Measurements from ENCODE around the gene PRIM1. TPM values are rescaled to one million over a fixed set of nuclear protein-coding genes. Genes with fewer than 3 reads are reported as not detected.

Gene PRIM1
- total and polyA plus RNA-seq, 2 of the 13 experiments (the other 11 are each of a cell fraction or from before 2014, with no cell fraction given), result 30.0 to 47.3 TPM

DNA sequence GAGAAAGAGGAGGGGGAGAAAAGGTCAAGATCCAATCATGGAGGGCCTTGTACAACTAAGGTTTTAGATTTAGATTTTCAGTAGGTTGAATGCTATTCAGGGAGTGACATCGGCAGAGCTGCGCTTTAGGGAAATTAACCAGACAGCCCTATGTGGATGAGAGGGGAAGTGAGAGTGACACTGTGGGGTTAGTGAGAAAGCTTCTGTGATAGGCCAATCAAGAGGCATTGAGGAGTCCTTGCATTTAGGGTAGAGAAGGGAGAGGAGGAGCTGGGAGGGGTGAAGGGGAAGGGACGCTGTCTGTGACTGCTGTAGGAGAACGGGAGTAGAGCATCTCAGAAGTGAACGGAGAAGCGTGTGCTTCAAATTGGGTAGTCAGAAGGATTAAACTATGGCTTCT lies 14.4 kb upstream of the PRIM1 start (continued):
- TF ChIP-seq ZSCAN21 (CRISPR knock-in tag; IDR thresholded peaks at IDR 0.05; ENCODE audit: borderline replicate concordance) (no peak), ZNF629 (CRISPR knock-in tag; conservative IDR thresholded peaks at IDR 0.05) (no peak), SYNCRIP (IDR thresholded peaks at IDR 0.05; ENCODE audit: insufficient read depth, low read depth, low read length) (no peak), GTF3A (CRISPR knock-in tag; conservative IDR thresholded peaks at IDR 0.05) (no peak)

DNA sequence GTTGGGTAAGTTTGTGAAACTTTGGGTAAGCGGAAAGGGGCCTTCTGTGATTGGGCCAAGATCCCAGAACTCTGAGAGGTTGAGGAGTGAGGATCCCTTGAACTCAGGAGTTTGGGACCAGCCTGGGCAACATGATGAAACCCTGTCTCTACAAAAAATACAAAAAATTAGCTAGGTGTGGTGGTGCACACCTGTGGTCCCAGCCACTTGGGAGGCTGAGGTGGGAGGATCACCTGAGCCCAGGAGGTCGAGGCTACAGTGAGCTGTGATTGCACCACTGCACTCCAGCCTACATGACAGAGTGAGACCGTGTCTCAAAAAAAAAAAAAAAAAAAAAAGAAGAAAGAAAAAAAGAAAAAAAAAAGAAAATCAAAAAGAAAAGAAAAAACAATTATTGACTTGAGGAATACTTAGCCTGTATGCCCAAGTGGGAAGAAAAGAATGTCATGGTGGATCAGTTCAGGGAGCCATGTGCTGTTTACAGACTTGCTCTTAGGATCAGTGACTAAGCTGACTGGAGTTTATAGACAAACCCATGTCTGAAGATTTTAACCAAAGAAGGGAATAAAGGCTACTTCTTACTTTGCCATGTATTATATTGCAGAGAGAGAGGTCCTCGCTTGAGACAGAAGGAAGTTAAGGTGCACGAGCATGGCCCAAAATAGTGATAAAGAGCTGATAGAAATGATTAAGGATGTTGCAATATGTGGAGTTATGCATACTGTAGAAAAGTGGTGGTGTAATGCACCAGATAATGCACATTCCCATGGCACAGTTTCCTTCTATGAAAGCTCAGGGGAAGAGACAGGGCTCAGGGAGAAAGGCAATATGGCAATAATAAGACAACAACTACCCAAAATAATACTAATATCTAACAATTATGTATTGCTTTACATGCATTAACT lies 11.9 kb upstream of the PRIM1 start:
- Histone ChIP-seq H3K4me2 (ENCODE audit: low read depth, low read length) (0 out of 2 replicates have a peak overlapping the region, but pooled peaks have one; percentile 50), H3K4me1 (ENCODE audit: insufficient read depth, low read length) (peaks cover 67% of the 10 kb centered on the region), H3K9ac (ENCODE audit: insufficient read depth, low read depth, low read length) (no peak overlapping the region), H3K36me3 (replicated peaks in 1 of 2; ENCODE audit: control insufficient read depth in 1 of 2, insufficient read depth in 2 of 2, low read length in 2 of 2) (no peaks in the 10 kb centered on the region), H2AFZ (ENCODE audit: low read length) (no peak overlapping the region), H3K9me3 (ENCODE audit: low read length) (no peaks in the 10 kb centered on the region; the same call in 1 of the 2 replicates), H3K79me2 (ENCODE audit: insufficient read depth, low read length) (no peaks in the 10 kb centered on the region), H3K27ac (ENCODE audit: extremely low read length, insufficient read depth, low read length) (no peak overlapping the region), H3K27me3 (ENCODE audit: control insufficient read depth in 1 of 2, insufficient read depth in 2 of 2, low read length in 2 of 2) (no peaks in the 10 kb centered on the region), H3K4me3 (replicated peaks in 1 of 3; ENCODE audit: insufficient read depth in 1 of 3, low read depth in 2 of 3, low read length in 3 of 3) (no peak overlapping the region), H4K20me1 (ENCODE audit: insufficient read depth, low read length) (no peaks in the 10 kb centered on the region)
- ATAC-seq (no peak), DNase-seq (ENCODE audit: low spot score) (no peak), FAIRE-seq (no peak)
- in situ Hi-C loops (cut with HindIII; ENCODE audit: extremely low pct_ligation_motif_present, low pct_unique_long_range_greater_than_20kb) (no loop called here), intact Hi-C loops (cut with micrococcal nuclease; ENCODE audit: unreplicated experiment) (loop anchor here (5.0 kb wide), 1 partner anchor 223 kb away; no protein-coding TSS in a partner anchor)
- WGBS (ENCODE audit: low lambda C conversion rate), result 28% methylated on average over 5 of the region's 5 CpGs
- CTCF ChIA-PET (ENCODE audit: low intra/inter-chr PET ratio, low total read pairs), result interaction anchor here (1.2 kb wide), 1 partner anchor 223 kb away, joined by 5 read pairs; no protein-coding TSS in a partner anchor
- POLR2A ChIA-PET, result interaction anchor here (1.2 kb wide), 1 partner anchor 237 kb away, joined by 4 read pairs; no protein-coding TSS in a partner anchor
- BruUV-seq (replicated peaks), result no TSS peak
- no peak for TF ChIP-seq ERF (CRISPR knock-in tag; IDR thresholded peaks at IDR 0.05)
- TF ChIP-seq JARID2 (CRISPR knock-in tag; IDR thresholded peaks at IDR 0.05; ENCODE audit: insufficient replicate concordance), result no peak
- TF ChIP-seq KDM3A (CRISPR knock-in tag; IDR thresholded peaks at IDR 0.05; ENCODE audit: low read depth), result no peak
- TF ChIP-seq ZNF460 (CRISPR knock-in tag; IDR thresholded peaks at IDR 0.05; ENCODE audit: borderline replicate concordance), result peak; percentile 72
- no peak for TF ChIP-seq SOX5 (CRISPR knock-in tag; IDR thresholded peaks at IDR 0.05; ENCODE audit: borderline replicate concordance)
- TF ChIP-seq CEBPB (IDR thresholded peaks at IDR 0.05; ENCODE audit: borderline replicate concordance, low read depth, low read length), result peak; percentile 76
- TF ChIP-seq, protein P1, sequence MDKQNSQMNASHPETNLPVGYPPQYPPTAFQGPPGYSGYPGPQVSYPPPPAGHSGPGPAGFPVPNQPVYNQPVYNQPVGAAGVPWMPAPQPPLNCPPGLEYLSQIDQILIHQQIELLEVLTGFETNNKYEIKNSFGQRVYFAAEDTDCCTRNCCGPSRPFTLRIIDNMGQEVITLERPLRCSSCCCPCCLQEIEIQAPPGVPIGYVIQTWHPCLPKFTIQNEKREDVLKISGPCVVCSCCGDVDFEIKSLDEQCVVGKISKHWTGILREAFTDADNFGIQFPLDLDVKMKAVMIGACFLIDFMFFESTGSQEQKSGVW (CRISPR knock-in tag; IDR thresholded peaks at IDR 0.05; ENCODE audit: borderline replicate concordance), result no peak
- TF ChIP-seq ZNF350 (CRISPR knock-in tag; IDR thresholded peaks at IDR 0.05; ENCODE audit: borderline replicate concordance, low read depth), result no peak
- TF ChIP-seq, protein P2, sequence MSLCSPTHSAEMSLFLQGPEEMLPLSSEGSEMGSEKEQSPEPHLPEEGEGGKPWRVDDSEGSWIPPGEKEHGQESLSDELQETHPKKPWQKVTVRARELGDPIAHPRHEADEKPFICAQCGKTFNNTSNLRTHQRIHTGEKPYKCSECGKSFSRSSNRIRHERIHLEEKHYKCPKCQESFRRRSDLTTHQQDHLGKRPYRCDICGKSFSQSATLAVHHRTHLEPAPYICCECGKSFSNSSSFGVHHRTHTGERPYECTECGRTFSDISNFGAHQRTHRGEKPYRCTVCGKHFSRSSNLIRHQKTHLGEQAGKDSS (CRISPR knock-in tag; IDR thresholded peaks at IDR 0.05; ENCODE audit: borderline replicate concordance, low read depth), result no peak
- TF ChIP-seq, protein P3, sequence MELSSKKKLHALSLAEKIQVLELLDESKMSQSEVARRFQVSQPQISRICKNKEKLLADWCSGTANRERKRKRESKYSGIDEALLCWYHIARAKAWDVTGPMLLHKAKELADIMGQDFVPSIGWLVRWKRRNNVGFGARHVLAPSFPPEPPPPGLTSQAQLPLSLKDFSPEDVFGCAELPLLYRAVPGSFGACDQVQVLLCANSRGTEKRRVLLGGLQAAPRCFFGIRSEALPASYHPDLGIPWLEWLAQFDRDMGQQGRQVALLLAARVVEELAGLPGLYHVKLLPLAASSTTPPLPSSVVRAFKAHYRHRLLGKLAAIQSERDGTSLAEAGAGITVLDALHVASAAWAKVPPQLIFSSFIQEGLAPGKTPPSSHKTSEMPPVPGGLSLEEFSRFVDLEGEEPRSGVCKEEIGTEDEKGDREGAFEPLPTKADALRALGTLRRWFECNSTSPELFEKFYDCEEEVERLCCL (CRISPR knock-in tag; IDR thresholded peaks at IDR 0.05; ENCODE audit: borderline replicate concordance), result no peak
- TF ChIP-seq SIN3B (IDR thresholded peaks at IDR 0.05; ENCODE audit: low read length), result no peak
- TF ChIP-seq, protein P4, sequence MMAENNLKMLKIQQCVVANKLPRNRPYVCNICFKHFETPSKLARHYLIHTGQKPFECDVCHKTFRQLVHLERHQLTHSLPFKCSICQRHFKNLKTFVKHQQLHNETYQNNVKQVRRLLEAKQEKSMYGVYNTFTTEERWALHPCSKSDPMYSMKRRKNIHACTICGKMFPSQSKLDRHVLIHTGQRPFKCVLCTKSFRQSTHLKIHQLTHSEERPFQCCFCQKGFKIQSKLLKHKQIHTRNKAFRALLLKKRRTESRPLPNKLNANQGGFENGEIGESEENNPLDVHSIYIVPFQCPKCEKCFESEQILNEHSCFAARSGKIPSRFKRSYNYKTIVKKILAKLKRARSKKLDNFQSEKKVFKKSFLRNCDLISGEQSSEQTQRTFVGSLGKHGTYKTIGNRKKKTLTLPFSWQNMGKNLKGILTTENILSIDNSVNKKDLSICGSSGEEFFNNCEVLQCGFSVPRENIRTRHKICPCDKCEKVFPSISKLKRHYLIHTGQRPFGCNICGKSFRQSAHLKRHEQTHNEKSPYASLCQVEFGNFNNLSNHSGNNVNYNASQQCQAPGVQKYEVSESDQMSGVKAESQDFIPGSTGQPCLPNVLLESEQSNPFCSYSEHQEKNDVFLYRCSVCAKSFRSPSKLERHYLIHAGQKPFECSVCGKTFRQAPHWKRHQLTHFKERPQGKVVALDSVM (CRISPR knock-in tag; IDR thresholded peaks at IDR 0.05), result peak; percentile 66; the same call in 1 of the 2 replicates
